ENCODE data around the gene SMARCA2. TPM values are rescaled to one million over a fixed set of nuclear protein-coding genes. Genes with fewer than 3 reads are reported as not detected.

The SMARCA2 gene
- total and polyA plus RNA-seq, 4 donors: 18.8 to 67.0 (median 41.1) TPM

DNA sequence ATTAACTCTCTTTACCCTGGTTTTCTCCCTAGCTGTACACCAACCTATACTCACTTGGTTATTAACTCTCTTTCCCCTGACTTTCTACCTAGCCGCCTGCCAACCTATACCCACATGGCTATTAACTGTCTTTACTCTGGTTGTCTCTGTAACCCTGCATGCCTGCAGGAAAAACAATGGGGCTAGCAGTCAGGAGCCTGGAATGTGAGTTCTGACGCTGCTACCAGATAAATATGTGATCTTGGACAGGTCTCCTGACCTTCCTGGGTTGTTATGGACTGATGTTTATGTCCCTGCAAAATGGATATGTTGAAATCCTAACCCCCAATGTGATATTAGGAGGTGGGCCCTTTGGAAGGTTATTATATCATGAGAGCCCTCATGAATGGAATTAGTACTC lies 119.2 kb downstream of the SMARCA2 start:
- Histone ChIP-seq H3K36me3 (ENCODE audit: control insufficient read depth in 4 of 4, insufficient read depth in 3 of 4, low read depth in 1 of 4, low read length in 3 of 4) (peaks cover 0 to 25% (median 11%) of the 10 kb centered on the region in 4 donors), H3K27me3 (ENCODE audit: control insufficient read depth in 4 of 4, insufficient read depth in 4 of 4, low read length in 3 of 4) (no peaks in the 10 kb centered on the region), H3K27ac (ENCODE audit: low read depth in 1 of 2, low read length in 2 of 2) (no peak overlapping the region), H3K4me1 (ENCODE audit: control insufficient read depth in 4 of 4, insufficient read depth in 4 of 4, low read length in 3 of 4) (no peaks in the 10 kb centered on the region), H3K9ac (ENCODE audit: low read depth in 1 of 2, low read length in 2 of 2) (no peak overlapping the region), H3K9me3 (ENCODE audit: control insufficient read depth in 4 of 4, low read length in 3 of 4) (no peaks in the 10 kb centered on the region), H3K4me3 (ENCODE audit: low read depth in 1 of 3, low read length in 3 of 3) (no peak overlapping the region)
- no peak for DNase-seq (ENCODE audit: low spot score)
- WGBS: 91% methylated on average over 2 of the region's 2 CpGs
- TF ChIP-seq NR2F2 (IDR thresholded peaks at IDR 0.05) (no peak), RXRA (IDR thresholded peaks at IDR 0.05) (no peak), JUND (IDR thresholded peaks at IDR 0.05) (no peak), FOXA1 (IDR thresholded peaks at IDR 0.05) (no peak), RAD21 (IDR thresholded peaks at IDR 0.05) (no peak), GABPA (IDR thresholded peaks at IDR 0.05 in 1 of 2, conservative IDR thresholded peaks at IDR 0.05 in 1 of 2) (no peak), HNF4A (conservative IDR thresholded peaks at IDR 0.05) (no peak), YY1 (IDR thresholded peaks at IDR 0.05) (no peak), TAF1 (conservative IDR thresholded peaks at IDR 0.05) (no peak), EGR1 (IDR thresholded peaks at IDR 0.05; ENCODE audit: low read depth in 2 of 2) (no peak), HNF4G (IDR thresholded peaks at IDR 0.05) (no peak), FOXA2 (IDR thresholded peaks at IDR 0.05) (no peak), SP1 (IDR thresholded peaks at IDR 0.05) (no peak)
- TF ChIP-seq, protein P1, sequence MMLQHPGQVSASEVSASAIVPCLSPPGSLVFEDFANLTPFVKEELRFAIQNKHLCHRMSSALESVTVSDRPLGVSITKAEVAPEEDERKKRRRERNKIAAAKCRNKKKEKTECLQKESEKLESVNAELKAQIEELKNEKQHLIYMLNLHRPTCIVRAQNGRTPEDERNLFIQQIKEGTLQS (IDR thresholded peaks at IDR 0.05): no peak
- TF ChIP-seq, protein P2, sequence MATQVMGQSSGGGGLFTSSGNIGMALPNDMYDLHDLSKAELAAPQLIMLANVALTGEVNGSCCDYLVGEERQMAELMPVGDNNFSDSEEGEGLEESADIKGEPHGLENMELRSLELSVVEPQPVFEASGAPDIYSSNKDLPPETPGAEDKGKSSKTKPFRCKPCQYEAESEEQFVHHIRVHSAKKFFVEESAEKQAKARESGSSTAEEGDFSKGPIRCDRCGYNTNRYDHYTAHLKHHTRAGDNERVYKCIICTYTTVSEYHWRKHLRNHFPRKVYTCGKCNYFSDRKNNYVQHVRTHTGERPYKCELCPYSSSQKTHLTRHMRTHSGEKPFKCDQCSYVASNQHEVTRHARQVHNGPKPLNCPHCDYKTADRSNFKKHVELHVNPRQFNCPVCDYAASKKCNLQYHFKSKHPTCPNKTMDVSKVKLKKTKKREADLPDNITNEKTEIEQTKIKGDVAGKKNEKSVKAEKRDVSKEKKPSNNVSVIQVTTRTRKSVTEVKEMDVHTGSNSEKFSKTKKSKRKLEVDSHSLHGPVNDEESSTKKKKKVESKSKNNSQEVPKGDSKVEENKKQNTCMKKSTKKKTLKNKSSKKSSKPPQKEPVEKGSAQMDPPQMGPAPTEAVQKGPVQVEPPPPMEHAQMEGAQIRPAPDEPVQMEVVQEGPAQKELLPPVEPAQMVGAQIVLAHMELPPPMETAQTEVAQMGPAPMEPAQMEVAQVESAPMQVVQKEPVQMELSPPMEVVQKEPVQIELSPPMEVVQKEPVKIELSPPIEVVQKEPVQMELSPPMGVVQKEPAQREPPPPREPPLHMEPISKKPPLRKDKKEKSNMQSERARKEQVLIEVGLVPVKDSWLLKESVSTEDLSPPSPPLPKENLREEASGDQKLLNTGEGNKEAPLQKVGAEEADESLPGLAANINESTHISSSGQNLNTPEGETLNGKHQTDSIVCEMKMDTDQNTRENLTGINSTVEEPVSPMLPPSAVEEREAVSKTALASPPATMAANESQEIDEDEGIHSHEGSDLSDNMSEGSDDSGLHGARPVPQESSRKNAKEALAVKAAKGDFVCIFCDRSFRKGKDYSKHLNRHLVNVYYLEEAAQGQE (IDR thresholded peaks at IDR 0.05): no peak
- TF ChIP-seq, protein P3, sequence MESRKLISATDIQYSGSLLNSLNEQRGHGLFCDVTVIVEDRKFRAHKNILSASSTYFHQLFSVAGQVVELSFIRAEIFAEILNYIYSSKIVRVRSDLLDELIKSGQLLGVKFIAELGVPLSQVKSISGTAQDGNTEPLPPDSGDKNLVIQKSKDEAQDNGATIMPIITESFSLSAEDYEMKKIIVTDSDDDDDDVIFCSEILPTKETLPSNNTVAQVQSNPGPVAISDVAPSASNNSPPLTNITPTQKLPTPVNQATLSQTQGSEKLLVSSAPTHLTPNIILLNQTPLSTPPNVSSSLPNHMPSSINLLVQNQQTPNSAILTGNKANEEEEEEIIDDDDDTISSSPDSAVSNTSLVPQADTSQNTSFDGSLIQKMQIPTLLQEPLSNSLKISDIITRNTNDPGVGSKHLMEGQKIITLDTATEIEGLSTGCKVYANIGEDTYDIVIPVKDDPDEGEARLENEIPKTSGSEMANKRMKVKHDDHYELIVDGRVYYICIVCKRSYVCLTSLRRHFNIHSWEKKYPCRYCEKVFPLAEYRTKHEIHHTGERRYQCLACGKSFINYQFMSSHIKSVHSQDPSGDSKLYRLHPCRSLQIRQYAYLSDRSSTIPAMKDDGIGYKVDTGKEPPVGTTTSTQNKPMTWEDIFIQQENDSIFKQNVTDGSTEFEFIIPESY (IDR thresholded peaks at IDR 0.05): no peak
- TF ChIP-seq, protein P4, sequence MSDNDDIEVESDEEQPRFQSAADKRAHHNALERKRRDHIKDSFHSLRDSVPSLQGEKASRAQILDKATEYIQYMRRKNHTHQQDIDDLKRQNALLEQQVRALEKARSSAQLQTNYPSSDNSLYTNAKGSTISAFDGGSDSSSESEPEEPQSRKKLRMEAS (IDR thresholded peaks at IDR 0.05): no peak
- TF ChIP-seq, protein P5, sequence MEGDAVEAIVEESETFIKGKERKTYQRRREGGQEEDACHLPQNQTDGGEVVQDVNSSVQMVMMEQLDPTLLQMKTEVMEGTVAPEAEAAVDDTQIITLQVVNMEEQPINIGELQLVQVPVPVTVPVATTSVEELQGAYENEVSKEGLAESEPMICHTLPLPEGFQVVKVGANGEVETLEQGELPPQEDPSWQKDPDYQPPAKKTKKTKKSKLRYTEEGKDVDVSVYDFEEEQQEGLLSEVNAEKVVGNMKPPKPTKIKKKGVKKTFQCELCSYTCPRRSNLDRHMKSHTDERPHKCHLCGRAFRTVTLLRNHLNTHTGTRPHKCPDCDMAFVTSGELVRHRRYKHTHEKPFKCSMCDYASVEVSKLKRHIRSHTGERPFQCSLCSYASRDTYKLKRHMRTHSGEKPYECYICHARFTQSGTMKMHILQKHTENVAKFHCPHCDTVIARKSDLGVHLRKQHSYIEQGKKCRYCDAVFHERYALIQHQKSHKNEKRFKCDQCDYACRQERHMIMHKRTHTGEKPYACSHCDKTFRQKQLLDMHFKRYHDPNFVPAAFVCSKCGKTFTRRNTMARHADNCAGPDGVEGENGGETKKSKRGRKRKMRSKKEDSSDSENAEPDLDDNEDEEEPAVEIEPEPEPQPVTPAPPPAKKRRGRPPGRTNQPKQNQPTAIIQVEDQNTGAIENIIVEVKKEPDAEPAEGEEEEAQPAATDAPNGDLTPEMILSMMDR (IDR thresholded peaks at IDR 0.05; ENCODE audit: low read depth, low read length, missing input control): no peak

Data from liver (tissue), 9 donors.